8988T (cell line): ENCODE measurements around the gene SLC44A2.
"Not testable (repeated sequence)": the region's sequence is repeated elsewhere in the genome, so short reads cannot be mapped to it uniquely, and the experiment has no call there.

ENCODE experiments used
- DNase-seq: peaks from one replicate; pipeline ENCODE4 v3.0.0; 2011

SLC44A2 gene

DNA sequence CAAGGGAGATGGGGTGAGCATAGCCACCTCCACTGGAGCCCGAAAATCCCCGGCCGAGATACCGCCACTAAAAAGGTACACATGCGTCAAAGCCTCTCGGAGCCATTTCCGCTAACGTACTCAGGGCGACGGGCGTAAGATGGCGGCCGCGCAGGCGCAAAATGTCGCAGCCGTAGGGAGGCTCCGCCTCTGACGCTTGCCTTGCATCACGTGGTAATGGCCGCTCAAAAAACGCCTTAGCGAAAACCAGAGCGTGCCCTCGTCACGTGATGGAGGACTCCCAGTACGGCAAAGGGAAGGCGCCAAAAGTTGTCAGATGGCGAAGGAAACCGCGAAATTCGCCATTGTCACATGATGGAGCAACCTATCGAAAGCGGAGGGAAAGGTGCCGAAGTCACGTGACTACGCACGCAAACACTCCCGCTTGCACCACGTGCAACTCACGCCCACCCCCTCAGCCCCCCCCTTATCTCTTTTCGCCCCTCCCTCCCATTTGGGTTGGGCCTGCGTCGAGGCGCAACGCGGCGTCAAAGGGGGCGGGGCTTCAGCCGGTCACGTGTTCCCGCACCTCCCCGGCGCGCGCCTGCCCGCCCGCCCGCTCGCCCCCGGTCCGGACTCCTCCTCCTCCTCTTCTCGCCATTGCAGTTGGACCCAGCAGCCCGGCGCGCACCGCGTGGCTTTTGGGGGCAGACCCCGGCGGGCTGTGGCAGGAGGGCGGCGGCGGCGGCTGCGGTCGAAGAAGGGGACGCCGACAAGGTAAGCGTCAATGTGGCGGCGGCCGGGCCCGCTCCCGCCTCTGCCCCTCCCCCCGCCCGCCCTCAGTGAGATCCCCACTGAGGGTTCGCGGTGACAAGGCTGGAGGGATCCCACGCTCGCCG lies 28.6 kb downstream of the SLC44A2 start, which contains the start of gene ILF3:
Gene ILF3 (plus strand): TSS at position 615 of the 878 bp plus-strand sequence. CDS start 16,260 bp downstream, outside the sequence.
- DNase-seq, result peak; percentile 87

DNA sequence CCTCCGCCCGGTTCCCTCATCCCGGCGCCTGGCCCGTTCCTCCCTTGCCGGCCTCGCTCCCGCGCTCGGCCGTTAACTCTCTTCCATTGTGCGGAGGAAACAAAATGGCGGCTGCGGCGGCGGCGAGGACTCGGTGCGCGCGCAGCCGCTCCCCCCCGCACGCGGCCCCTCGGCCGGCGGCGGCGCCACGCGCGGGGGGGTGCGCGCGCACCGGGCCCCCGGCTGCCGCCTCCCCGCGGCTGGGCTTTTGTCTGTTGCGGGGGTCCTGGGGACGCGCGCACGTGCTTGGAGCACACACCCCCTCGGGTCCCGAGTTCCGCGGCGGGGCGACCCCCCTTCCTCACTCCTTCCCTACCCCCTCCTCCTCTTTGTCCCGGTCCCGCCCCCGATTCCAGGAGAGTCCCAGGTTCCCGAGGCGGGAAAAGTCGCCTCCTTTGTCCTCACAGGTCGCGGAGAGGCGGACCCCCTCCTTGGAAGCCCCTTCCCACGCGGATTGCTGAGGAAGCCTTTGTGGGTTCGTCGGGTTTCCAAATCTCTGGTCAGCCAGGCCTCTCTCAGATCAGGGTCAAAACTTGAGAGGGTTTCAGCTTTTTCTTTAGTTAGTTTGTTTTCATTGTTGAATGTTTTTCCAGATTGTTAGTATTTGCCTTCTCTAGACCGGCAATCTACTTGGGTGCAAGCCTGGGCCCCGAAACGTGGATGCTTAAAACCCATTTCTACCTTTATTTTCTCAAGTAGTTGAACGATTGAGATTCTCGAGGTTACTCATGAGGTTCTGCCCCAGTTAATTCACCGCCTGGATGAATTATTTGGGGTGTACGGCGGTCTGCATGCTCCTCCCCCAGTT lies 29.5 kb downstream of the SLC44A2 start:
- DNase-seq, result peak; percentile 72

DNA sequence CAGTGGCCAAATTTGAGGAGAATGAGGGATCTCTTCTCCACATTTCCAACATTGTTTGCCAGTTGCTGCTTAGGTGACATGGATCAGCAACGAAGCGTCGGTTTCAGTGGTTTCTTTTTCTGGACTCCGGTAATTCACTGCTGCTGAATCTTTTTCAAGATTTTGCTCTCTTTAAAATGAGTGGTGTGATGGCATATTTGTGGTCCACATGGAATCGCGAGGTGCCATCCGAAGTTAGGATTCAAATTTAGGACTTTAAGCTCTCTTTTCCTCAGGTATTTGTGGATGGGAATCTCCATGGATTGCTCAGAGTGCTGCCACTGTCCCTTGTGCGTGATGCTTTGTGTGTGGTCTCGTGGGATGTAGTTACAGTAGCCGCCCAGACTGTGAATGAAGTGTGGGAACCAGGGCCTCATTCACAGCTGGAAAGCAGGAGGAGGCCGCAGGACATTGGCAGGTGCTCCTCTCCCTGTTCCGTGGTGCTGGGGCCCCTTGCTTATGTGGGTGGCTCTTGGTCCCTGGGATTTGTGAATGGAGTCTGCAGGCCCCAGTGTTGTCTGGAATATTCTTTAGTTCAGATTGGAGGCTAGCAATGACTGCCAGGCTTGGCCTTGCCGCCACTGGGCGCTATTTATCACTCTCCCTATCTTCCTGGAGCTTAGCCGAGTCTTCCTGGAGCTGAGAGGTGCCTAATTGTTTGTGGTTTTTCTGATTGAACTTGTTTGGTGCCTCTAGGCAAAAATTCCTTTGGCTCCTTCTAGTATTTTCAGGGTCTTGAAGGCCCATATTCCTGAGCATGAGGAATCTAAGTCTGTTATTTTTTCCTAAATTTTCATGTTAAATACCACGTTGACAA lies 30.3 kb downstream of the SLC44A2 start:
- DNase-seq, result no peak

DNA sequence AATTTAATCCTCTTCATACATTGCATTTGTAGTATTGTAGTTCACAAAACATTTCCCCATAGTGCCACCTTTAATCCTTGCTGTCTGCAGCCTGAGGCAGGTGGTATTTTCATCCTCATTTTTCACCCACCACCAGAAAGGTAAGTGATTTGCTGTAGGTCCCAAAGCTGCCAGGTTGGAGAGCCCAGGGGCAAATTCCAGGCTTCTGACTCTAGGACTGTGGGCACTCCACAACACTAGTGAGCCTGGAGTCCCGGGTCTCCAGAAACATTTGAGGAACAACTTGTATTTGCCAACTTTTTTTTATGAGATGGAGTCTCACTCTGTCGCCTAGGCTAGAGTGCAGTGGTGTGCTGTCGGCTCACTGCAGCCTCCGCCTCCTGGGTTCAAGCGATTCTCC lies 35.0 kb downstream of the SLC44A2 start:
- DNase-seq, result no peak

DNA sequence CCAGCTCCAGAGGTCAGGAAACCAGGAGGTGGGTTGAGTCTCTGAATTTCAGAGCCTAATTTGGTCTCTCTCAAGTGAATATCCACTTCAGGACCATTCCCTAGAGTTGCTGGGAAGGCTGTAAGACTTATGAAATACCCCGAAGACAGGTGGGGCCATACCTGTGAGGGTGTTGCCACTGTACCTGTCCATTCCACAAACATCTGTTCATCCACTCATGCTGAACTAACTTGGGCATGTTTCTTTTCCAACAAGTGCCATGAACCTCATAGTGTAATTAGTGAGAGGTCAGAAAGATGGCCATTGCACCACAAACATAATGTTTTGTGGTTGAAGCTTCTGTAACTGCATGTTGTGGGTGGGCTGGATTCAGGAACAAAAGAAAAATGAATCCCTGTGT lies 36.6 kb downstream of the SLC44A2 start:
- no peak for DNase-seq

DNA sequence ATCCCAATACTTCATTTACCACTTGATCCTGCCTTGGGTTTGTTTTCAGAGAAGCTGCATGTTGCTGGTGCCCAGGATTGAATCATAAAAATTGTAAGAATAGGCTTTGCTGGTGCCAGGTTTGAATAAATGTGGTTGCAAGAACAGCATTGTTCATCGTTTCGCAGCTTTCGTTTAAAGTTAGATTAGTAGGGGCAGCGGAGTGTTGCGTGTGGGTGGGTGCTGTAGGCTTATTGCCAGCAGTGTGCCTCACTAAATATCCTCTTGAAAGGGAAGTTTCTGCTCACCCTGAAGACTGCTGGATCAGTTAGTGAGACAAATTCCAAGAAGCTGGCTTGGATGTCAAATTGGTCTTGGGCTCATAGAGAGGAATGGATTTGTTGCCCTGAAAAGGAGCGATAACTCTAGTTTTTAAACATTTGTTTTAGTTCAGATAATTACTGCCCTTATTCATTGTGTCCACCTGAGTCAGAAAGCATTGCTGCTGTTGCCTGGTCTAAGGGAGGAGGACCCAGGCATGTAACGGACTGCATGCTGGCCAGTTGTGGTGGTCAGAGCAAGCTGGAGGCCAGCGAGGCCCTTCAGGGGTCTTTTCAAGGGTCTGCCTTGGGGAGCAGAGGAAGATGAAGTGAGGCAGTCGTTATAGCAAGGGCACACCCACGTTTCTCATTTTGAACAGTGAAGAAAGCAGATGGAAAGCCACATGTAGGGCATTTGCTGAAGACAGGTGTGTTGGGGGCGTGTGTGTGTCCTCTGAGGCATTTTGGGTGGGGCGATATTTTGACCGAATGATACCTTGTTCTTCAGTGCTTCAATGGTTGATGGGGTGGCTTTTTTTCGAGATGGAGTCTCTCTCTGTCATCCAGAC lies 37.3 kb downstream of the SLC44A2 start:
- no peak for DNase-seq

DNA sequence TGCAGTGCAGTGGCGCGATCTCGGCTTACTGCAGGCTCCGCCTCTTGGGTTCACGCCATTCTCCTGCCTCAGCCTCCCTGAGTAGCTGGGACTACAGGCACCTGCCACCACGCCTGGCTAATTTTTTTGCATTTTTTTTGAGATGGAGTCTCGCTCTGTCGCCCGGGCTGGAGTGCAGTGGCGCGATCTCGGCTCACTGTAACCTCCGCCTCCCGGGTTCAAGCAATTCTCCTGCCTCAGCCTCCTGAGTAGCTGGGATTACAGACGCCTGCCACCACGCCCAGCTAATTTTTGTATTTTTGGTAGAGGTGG lies 37.9 kb downstream of the SLC44A2 start:
- not testable (repeated sequence) for DNase-seq

DNA sequence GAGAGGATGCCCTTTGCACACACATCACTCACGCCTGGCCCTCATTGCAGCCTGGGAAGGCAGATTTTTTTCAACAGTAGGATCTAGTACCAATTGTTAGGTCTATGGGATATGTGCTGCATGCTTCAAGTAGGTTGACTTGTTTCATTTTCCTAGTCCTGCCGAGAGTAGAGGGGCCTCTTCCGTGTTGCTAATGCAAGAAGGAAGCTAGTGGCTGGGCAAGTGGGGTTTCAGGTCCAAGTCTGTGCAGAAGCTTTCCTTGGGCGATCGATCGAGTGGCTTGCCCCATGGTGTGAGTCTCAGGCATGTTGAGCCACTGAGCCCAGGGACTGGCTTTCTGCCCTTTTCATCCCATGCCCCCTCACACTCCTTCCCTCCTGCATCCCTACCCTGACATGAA lies 42.5 kb downstream of the SLC44A2 start:
- DNase-seq, result no peak

DNA sequence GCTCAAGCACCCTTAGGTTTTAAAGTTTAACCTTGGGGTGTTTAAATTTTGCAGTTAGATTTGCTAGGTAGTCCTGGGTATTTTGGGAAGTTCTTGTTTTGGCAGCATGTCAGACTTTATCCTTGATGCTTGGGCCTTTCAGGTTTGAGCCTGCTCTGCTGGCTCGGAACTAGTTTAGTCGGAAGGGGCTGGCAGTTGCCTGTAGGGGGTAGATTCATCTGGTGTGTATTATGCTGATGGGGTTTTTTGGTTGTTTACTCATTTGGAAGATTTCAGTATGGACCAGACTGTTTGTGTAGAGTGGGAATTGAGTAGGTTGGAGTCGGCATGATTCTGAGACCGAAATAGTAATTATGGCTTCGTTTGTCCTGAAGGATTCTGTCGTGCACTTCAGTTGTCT lies 43.9 kb downstream of the SLC44A2 start:
- DNase-seq, result no peak

DNA sequence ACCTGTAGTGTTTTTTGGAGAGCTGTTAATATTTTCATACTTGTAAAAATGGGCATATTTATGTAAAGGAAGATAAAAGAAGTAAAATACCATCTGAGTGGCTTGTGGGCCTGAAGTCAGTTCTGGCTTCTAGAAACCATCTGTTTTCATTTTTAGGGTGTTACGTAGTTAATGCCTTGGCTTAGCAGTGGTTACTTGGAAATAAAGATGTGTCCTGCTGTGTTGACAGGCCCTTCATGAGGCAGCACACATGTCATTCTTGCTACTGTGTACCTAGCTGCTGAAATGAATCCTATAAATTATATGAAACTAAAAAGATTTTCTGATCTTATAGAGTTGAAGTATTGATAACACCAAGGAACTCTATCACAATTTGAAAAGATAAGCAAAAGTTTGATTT lies 44.8 kb downstream of the SLC44A2 start:
- DNase-seq, result no peak

DNA sequence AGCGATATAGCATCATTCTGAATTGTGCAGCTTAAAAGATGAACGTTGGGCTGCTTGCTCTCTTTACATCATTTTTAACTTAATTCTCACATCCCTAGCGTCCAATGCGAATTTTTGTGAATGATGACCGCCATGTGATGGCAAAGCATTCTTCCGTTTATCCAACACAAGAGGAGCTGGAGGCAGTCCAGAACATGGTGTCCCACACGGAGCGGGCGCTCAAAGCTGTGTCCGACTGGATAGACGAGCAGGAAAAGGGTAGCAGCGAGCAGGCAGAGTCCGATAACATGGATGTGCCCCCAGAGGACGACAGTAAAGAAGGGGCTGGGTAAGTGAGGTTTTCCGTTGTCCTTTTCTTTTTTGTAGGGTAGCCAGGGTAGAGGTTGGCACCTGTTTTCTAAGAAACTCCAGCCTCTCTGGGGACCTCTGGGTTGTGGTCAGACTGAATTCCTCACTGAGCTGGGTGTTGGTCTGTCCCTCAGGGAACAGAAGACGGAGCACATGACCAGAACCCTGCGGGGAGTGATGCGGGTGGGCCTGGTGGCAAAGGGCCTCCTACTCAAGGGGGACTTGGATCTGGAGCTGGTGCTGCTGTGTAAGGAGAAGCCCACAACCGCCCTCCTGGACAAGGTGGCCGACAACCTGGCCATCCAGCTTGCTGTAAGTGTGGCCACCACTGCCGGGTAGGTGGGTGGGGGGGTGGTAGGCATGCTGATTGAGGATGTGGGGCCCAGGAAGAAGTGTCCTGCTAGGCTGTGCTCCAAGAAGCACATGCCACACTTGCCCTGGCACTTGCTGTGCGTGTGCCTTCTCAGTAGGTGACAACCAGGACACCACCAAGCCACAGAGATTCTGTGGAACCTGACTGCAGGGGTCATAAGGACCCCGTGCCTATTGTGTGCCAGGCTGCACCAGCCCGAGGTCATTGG lies 45.8 kb downstream of the SLC44A2 start:
- no peak for DNase-seq

DNA sequence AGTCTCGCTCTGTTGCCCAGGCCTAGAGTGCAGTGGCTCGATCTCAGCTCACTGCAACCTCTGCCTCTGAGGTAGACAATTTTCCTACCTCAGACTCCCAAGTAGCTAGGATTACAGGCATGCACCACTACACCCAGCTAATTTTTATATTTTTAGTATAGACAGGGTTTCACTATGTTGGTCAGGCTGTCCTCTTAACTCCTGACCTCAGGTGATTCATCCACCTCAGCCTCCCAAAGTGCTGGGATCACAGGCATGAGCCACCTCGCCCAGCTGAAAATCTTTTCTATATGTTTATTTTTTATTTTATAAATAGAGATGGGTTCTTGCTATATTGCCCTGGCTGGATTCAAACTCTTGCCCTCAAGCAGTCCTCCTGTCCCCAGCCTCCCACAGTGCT lies 46.6 kb downstream of the SLC44A2 start:
- DNase-seq, result not testable (repeated sequence)

DNA sequence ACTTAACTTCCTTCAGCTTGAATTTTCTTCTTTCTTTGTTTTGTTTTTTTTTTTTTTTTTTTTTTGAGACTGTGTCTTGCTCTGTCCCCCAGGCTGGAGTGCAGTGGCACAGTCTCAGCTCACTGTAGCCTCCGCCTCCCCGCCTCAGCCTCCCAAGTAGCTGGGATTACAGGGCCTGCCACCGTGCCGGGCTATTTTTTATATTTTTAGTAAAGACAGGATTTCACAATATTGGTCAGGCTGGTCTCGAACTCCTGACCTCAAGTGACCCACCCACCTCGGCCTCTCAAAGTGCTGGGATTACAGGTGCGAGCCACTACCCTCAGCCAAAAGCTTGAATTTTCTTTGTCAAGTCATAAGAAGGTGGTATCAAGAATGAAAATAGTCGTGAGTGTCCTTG lies 49.9 kb downstream of the SLC44A2 start:
- DNase-seq, result not testable (repeated sequence)

DNA sequence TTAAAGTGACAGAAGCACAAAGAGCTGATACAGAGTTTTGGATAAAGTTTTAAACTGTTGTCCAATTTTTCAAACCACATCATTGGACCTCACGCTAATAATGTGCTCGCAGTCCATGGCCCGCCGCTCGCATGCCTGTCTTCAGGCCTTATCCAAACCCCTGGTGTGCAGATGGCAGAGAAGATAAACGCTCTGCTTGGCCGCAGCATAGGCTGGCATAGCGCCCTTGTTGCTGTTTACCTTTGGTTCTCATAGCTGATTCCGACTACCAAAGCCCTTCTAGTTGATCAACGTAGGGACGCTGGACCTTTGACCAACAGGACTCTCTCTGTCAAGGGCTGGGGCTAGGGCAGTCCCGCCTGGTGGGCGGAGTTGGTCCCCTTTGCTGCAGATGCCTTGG lies 52.4 kb downstream of the SLC44A2 start:
- no peak for DNase-seq

DNA sequence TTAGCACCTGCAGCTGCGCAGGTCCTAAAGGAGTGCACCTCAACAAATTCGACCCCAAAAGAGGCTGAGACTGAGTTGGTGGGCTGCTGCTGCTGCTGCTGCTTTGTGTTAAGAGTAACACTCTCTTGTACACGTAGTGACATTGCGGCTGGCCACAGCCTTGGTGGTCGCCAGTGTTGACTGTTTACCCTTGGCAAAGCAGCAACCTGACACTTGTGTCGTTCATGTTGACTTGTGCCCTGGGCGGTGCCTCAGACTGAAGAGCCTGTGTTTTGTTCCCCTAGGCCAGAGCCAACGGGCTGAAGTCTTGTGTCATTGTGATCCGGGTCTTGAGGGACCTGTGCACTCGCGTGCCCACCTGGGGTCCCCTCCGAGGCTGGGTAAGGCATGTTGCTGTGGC lies 53.5 kb downstream of the SLC44A2 start:
- DNase-seq, result no peak

DNA sequence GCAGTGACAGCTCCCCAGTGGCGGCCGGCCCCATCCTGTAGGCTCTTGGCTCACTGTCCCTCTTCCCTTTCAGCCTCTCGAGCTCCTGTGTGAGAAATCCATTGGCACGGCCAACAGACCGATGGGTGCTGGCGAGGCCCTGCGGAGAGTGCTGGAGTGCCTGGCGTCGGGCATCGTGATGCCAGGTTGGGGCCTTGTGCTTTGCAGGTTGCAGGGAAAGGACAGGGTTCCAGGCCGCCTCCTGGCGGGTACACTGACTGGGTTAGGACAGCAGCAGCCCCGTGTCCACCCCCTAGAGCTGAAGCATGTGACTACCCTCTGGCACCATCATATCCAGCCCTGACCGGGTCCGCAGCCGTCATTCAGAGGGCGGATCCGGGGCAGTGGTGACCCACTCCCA lies 54.4 kb downstream of the SLC44A2 start:
- no peak for DNase-seq

DNA sequence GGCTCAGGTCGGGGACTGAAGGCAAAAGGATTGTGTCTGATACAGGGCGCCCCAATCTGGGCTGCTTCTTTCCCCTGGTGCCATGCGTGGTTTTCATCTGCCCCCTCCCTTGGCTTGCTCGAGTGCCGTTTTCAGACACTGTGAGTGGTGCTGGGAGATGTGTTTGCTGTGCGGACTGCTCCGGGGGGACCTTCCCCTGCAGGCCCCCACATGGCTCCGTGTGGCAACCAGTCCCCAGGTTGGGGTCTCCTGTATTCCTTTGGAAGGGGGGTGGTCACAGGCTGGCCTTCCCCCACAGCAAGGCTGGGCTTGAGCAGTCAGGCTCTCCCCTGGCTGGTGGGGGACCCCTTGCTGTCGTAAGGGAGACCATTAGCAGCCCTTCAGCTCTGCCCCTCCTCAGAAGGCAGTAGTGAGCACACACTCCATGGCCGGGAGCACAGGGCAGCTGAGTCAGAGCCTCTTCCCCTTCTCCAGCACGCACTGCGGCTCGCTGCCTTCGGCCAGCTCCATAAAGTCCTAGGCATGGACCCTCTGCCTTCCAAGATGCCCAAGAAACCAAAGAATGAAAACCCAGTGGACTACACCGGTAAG lies 55.3 kb downstream of the SLC44A2 start:
- DNase-seq, result no peak

DNA sequence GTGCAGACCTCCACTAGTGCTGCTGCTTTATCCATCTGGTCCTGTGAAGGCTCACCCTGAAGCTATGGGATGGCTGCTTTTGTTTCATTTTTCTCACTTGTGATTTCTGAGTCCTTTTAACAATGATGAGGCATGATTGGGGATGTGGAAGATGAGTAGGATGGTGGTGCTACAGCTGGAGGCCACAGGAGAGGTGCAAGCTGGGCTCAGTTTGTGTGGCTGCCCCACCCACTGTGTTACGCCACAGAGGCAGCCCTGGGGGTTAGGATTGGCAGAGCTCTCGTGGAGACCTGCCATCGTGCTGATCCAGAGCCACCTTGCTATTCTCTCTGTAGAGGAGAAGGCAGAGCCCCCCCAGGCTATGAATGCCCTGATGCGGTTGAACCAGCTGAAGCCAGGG lies 56.3 kb downstream of the SLC44A2 start:
- no peak for DNase-seq

DNA sequence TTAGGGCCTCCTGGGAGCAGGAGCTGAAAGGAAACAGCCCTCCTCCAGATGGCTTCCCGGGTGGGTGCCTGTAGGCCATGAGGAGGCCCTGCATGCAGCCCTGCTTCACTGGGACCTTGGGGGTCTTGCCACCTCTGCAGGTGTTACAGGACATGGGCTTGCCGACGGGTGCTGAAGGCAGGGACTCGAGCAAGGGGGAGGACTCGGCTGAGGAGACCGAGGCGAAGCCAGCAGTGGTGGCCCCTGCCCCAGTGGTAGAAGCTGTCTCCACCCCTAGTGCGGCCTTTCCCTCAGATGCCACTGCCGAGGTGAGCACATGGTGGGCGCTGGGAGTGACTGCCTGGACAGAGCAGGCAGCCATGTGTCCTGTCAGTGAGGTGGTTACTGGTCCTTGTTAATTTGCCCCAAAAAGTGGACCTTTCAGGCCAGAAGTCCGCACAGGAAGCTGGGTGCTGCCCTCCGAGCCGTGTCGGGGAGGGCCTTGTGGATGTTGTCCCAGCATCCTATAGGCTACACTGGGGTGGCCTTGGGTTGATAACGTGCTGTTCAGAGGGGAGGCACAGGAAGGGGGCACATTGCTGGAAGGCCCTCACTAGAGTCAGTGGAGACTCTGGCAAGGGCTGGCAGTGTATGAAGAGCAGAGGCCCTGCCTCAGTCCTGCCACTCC lies 57.2 kb downstream of the SLC44A2 start:
- no peak for DNase-seq

DNA sequence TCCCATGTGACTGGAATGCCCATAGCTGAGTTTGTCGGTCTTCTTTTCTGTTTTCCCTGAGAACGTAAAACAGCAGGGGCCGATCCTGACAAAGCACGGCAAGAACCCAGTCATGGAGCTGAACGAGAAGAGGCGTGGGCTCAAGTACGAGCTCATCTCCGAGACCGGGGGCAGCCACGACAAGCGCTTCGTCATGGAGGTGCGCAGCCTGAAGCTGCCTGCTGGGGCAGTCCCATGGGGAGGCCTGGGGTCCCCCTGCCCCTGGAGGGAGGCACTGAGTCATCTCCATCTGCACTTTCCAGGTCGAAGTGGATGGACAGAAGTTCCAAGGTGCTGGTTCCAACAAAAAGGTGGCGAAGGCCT lies 57.7 kb downstream of the SLC44A2 start:
- DNase-seq, result no peak
